ENCODE data around the gene NAAA.

DNA sequence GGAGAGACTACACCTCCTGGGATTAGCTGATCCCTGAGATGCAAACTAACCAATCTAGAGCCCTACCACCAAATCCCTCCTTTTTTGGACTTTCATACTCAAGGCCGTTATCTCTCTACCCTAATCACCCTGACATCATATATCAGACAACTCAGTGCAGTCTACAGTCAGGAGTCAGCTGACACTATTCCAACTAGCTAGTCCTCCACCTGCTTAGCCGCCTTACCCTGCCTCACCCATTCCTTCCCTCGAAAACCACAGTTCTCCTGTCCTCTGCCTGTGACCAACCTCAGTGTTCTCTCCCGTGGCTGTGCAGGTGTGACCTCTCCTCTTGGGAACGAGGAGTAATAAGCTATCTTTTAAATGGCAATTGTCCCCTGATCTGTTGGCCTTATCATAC is 36.7 kb downstream of the NAAA start:
- TF ChIP-seq EP300 (IDR thresholded peaks at IDR 0.05) (no peak), CHD2 (IDR thresholded peaks at IDR 0.05; ENCODE audit: low read length, partially characterized antibody) (no peak), BHLHE40 (IDR thresholded peaks at IDR 0.05; ENCODE audit: low read depth, low read length) (no peak), NPAS2 (CRISPR knock-in tag; IDR thresholded peaks at IDR 0.05; ENCODE audit: borderline replicate concordance) (no peak), POLR2A (IDR thresholded peaks at IDR 0.05; ENCODE audit: low read length) (no peak)
- TF ChIP-seq, protein P1, sequence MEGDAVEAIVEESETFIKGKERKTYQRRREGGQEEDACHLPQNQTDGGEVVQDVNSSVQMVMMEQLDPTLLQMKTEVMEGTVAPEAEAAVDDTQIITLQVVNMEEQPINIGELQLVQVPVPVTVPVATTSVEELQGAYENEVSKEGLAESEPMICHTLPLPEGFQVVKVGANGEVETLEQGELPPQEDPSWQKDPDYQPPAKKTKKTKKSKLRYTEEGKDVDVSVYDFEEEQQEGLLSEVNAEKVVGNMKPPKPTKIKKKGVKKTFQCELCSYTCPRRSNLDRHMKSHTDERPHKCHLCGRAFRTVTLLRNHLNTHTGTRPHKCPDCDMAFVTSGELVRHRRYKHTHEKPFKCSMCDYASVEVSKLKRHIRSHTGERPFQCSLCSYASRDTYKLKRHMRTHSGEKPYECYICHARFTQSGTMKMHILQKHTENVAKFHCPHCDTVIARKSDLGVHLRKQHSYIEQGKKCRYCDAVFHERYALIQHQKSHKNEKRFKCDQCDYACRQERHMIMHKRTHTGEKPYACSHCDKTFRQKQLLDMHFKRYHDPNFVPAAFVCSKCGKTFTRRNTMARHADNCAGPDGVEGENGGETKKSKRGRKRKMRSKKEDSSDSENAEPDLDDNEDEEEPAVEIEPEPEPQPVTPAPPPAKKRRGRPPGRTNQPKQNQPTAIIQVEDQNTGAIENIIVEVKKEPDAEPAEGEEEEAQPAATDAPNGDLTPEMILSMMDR (IDR thresholded peaks at IDR 0.05), result no peak
- TF ChIP-seq, protein P2, sequence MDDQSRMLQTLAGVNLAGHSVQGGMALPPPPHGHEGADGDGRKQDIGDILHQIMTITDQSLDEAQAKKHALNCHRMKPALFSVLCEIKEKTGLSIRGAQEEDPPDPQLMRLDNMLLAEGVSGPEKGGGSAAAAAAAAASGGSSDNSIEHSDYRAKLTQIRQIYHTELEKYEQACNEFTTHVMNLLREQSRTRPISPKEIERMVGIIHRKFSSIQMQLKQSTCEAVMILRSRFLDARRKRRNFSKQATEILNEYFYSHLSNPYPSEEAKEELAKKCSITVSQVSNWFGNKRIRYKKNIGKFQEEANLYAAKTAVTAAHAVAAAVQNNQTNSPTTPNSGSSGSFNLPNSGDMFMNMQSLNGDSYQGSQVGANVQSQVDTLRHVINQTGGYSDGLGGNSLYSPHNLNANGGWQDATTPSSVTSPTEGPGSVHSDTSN (IDR thresholded peaks at IDR 0.05), result no peak
- TF ChIP-seq, protein P3, sequence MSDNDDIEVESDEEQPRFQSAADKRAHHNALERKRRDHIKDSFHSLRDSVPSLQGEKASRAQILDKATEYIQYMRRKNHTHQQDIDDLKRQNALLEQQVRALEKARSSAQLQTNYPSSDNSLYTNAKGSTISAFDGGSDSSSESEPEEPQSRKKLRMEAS (IDR thresholded peaks at IDR 0.05), result no peak

Measured in A549 (cell line).